Tracheal epithelial cell (primary cell): ENCODE data around the gene KCNG3. TPM values are rescaled to one million over a fixed set of nuclear protein-coding genes. Genes with fewer than 3 reads are reported as not detected.

Source experiments
- total RNA-seq: library from RNA; depleted of rRNA; stranded (reverse); fragments of >200 nt; gene quantifications from 2 replicates; pipeline ENCODE4 v1.2.1, GENCODE V29; 2014

KCNG3 gene
- total RNA-seq: not detected in 2 replicates

GRCh38 chr2:42493468-42494354 lies at the start of gene KCNG3:
Gene KCNG3, minus strand, starts transcription at chr2:42493982. Its CDS starts 481 bp downstream, at chr2:42493501.

Other genes with a start within 250 kb of the KCNG3 start
- 268 and 369 TPM in 2 replicates for gene COX7A2L, start 132.8 kb downstream of the KCNG3 start, total RNA-seq
- 16.9 and 22.2 TPM in 2 replicates for gene MTA3, start 74.7 kb upstream of the KCNG3 start, total RNA-seq